ENCODE results near the gene NOD2. TPM values are rescaled to one million over a fixed set of nuclear protein-coding genes. Genes with fewer than 3 reads are reported as not detected.

NOD2 gene
- total and polyA plus RNA-seq, 2 experiments from 2014 or later, result 0.27 to 0.66 TPM

DNA sequence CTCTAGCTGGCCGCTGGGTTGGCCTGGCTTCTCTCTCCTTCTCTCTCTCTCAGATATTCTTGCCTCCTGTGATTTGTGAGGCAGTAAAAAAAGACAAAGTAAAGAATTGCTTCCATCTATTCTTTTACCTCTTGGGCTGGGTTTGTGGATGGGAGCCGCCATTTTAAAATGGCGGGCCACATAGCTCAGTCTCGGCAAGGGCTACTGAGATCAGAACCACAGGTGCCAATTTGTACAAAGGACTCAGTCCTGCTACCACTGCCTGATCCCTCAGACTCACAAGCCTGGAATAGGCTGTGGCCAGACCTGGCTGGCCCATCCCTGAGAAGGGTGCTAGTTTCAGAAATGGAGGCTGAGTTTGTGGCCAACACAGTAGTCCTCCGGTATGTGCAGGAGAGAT is 24.1 kb downstream of the NOD2 start (continued):
- TF ChIP-seq ZNF462 (CRISPR knock-in tag; IDR thresholded peaks at IDR 0.05) (no peak), JUNB (IDR thresholded peaks at IDR 0.05; ENCODE audit: unreplicated experiment) (no peak), NANOG (IDR thresholded peaks at IDR 0.05; ENCODE audit: borderline replicate concordance) (no peak), ZNF114 (CRISPR knock-in tag; IDR thresholded peaks at IDR 0.05) (no peak), REST (IDR thresholded peaks at IDR 0.05; ENCODE audit: unreplicated experiment) (no peak), STAT1 (IDR thresholded peaks at IDR 0.05; ENCODE audit: unreplicated experiment) (no peak), POLR2AphosphoS5 (IDR thresholded peaks at IDR 0.05; ENCODE audit: low read depth) (no peak), EZH2 (IDR thresholded peaks at IDR 0.05; ENCODE audit: low read depth, unreplicated experiment) (no peak), EZH2phosphoT487 (IDR thresholded peaks at IDR 0.05; ENCODE audit: unreplicated experiment) (no peak)
- TF ChIP-seq, protein P1, sequence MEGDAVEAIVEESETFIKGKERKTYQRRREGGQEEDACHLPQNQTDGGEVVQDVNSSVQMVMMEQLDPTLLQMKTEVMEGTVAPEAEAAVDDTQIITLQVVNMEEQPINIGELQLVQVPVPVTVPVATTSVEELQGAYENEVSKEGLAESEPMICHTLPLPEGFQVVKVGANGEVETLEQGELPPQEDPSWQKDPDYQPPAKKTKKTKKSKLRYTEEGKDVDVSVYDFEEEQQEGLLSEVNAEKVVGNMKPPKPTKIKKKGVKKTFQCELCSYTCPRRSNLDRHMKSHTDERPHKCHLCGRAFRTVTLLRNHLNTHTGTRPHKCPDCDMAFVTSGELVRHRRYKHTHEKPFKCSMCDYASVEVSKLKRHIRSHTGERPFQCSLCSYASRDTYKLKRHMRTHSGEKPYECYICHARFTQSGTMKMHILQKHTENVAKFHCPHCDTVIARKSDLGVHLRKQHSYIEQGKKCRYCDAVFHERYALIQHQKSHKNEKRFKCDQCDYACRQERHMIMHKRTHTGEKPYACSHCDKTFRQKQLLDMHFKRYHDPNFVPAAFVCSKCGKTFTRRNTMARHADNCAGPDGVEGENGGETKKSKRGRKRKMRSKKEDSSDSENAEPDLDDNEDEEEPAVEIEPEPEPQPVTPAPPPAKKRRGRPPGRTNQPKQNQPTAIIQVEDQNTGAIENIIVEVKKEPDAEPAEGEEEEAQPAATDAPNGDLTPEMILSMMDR (conservative IDR thresholded peaks at IDR 0.05; ENCODE audit: low read depth in 2 of 2), result no peak
